T-helper 1 cell treated with Interleukin-12 subunit alpha and Interleukin-12 subunit beta and Interleukin-4 antibody, amounts not matched to agents 30 ng/mL and 1 ng/mL, for 36 hours (primary cell): Measurements from ENCODE around the gene DDAH1. TPM values are rescaled to one million over a fixed set of nuclear protein-coding genes. Genes with fewer than 3 reads are reported as not detected.

Source experiments
- intact Hi-C: fragments of 100-400 bp; cut with micrococcal nuclease; formaldehyde crosslinking; loops from one replicate; pipeline ENCODE4 v1.15.1; 2024
- total RNA-seq: library from RNA; stranded (reverse); gene quantifications from 2 replicates; pipeline ENCODE4 v1.2.3, GENCODE V29; 2022

The DDAH1 gene
- total RNA-seq, 1 donor from 2014 or later, result not detected

DNA sequence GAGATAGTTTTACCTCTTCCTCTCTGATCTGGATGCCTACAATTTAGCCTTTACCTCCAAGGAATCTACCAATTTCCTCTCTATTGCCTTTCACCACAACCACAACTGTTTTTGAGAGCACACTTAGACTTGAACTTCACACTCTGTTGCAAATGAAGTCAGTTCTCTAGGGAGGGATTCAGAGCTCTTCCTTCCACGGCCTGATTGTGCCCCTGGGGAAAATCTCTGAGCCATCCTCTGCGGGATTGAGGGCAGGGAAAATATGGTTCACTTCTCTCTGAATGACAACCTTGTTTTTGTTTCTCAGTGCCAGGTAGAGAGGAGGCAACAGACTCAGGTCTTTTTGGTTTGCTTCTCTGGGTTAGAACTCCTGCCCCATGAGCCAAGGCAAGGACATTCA, 153.1 kb downstream of the DDAH1 start:
- intact Hi-C loops, result loop anchor here (2.0 kb wide), 1 partner anchor 381 kb away; no protein-coding TSS in a partner anchor

DNA sequence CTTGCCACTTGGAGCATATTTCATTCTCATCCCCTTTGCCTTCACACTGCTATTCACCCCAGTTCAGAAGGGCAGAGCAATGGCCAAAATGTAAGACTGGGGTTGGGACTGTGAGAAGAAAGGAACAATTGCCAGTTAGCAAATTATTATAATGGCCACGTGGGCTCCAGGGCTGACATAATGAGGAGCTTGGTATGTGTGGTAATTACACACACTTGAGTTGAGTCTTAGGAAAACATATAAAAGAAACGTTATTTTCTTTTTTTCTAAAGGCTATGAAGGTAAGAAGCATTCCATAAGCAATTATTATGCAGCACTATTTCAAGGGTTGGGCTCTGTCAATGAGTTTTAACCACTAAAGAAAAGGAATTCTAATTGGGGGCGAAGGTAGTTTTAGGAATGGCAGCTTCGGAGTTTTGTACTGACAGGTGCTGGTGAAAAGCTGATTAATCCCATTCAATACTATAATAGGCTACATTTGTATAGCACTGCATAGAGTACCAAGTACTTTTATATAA, 156.1 kb downstream of the DDAH1 start:
- intact Hi-C loops, result loop anchor here (1.0 to 5.0 kb wide), 3 partner anchors 272 to 603 kb away; partner anchors contain the start of gene ZNHIT6

DNA sequence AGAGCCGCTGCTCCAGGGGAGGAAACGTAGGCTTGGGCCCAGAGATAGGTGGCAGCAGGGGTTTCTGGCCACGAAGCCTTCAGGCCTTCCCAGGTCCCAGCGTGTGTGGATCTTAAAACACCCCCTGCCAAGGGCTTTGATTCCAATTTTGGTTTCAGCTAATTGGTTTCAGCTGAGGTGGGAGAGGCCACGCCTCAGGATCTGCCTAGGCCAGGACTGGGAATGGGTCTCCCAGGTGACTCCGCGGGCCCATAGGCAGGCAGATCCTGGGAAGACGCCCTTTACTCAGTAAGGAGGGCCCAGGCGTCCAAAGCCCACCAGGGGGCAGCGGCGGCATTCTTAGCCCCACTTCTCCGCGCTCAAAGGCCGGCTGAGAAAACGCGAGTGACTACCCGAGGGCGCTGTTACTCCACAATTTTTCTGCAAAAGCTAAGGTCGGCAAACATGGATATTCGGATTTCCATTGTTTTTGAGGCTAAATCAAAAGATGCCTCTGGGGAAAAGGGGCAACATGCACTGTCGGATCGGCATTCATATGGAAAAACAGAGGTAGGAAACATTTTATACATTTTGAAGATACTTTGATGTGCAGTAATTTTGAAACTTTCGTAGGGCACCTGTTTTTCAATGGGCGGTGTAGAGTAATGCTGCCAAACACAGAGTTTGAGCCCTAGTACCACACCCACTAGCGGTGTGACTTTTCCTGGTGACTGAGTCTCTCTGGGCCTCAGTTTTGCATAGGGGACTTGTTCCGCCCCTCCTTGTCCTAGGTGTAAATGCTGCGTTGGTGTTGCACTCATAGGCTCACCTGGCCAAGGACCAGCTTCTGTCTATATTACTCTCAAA, 156.7 kb downstream of the DDAH1 start:
- intact Hi-C loops, result loop anchor here (1.0 to 5.0 kb wide), 3 partner anchors 273 to 604 kb away; partner anchors contain the start of gene ZNHIT6

DNA sequence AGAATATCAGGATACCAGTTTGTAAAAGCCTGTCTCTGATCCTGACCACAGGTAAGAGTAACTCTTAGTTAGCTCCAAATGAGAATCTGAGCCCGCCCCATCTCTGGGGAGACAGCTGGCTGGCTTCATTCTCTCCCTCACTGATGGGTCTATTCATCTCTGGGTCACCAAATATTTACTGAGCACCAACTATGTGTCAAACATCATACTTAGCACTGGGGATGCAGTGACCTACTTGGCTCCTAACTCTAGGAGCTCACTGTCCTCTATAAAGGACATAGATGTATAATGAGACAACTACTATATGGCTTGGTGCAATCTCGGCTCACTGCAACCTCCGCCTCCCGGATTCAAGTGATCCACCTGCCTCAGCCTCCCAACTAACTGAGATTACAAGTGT, 158.7 kb downstream of the DDAH1 start:
- intact Hi-C loops, result loop anchor here (5.0 kb wide), 1 partner anchor 606 kb away; no protein-coding TSS in a partner anchor

DNA sequence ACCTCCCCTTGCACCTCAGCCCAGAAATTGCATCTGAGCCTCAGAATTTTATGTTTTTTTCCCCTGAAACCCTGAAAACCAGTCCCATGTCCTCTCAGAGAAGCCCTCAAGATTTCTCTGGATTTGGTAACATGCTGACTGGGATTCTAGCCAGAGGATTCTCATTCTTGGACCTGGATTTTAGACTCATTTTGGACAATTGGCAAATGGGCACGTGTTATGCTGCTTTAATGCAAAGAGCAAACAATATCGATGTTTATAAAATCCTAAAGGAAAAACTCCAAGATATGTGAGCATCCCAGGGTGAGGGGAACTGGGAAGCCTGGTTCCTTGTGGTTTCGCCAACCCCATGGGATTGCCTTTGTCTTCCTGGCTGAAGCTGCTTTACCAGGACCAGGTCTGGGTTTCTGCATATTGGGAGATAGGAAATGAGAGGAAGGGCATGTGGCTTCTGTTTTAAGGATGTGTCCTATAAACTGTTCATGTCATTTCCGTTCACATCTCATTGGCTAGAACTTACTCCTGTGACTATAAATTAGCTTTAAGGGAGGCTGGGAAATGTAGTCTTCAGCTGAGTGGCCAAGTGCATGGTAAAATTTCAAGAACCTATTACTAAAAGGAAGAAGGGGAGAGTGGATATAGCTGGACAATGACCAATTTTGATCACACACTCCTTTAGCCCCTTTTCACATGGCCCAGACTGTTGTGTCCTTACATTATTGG, 161.4 kb downstream of the DDAH1 start:
- intact Hi-C loops, result no loop called here

DNA sequence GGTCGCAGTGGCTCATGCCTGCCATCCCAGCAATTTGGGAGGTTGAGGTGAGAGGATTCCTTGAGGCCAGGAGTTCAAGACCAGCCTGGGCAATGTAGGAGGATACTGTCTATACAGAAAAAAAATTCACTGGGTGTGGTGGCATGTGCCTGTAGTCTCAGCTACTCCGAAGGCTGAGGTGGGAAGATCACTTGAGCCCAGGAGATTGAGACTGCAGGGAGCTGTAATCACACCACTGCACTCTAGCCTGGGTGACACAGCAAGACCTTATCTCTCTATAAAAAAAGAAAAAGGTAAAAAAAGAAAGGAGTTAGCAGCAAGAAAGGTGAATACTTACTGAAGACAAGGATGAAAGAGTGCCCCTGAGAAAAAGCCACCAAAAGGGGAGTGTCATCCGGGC, 164.8 kb downstream of the DDAH1 start:
- intact Hi-C loops, result no loop called here

DNA sequence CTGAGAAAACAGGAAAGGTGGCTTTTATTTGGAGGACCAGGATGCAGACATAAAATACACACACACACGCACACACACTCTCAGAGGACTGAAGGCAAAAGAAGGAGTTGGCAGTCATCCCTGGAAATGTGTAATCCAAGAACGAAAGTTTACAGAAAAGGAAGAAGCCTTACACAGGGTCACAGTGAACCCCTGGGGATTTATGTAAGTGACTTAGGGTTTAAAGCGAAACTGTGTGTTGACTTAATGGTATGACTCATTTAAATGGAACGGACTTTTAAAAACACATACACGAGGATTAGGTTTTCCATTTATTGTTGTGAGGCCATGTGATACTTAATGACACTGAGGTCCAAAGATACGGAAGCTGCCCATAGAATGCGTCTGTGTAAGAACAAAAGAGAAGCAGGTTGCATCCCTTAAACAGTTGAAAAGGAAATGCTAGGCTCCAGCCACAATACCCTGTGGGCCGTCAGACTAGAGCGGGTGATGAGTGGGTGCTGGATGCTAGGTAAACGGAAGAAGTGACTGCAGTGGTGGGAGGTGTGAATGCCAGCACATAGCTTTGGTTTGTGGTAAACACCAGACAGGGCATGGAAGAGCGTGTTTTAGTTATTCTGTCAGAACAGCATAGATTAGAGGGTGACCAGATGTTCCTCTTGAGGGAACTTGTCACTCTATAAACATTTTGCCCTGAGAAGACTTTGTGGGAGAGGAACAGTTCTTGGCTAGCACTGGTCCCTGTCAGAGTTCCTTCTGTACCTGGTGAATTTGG, 166.9 kb downstream of the DDAH1 start:
- intact Hi-C loops, result loop anchor here (1.0 kb wide), 4 partner anchors 19 to 354 kb away; partner anchors contain the start of gene C1orf52

DNA sequence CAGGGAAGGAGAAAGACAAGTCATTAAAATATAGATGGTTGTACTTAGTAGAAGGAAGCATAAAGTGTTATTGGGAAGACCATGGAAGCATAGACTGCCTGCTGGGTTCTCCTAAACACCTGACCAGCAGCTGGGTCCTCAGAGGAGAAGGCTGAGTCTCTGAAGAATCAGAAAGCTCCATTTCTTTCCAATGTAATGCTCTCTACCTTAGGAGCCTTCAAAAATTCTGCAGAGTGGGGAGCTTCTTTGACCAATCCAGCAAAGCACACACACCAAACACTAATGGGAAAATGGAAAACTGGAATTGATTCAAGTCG, 167.5 kb downstream of the DDAH1 start:
- intact Hi-C loops, result no loop called here

DNA sequence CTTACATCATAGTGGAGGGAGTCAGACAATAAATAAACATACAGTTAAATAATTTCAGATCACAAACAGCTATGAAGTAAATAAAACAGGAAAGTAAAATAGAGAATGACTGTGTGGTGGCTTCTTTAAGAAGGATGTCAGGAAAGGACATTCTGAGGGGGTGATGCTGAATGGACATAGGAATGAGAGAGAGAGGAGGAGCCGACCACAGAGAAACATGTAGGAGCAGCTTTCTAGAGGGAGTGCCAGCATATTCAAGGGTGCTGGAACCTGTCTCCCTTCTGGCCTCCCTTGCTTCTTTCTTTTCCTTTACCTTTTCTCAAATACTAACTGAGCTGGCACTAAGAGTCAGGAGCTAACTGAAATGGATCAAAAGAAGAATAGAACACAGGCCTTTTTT, 168.0 kb downstream of the DDAH1 start:
- intact Hi-C loops, result no loop called here

DNA sequence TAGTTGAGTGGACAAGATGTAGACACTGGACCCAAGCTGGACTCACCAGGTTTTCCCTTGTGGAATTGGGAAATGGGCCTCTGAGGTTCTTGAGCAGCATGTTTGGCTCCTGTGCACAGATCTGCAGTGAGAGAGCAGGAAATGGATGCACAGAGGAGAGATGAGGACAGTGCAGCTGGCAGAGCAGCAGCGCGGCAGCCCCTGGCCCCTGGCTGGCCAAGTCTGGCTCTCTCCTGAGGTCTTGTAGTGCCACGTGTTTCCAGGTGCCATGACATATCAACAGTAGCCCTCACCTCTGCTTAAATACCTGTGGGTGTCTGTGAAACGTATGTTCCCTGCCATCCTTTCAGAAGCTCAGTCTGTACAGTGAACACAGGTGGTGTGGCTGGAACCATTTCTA, 169.3 kb downstream of the DDAH1 start:
- intact Hi-C loops, result no loop called here

DNA sequence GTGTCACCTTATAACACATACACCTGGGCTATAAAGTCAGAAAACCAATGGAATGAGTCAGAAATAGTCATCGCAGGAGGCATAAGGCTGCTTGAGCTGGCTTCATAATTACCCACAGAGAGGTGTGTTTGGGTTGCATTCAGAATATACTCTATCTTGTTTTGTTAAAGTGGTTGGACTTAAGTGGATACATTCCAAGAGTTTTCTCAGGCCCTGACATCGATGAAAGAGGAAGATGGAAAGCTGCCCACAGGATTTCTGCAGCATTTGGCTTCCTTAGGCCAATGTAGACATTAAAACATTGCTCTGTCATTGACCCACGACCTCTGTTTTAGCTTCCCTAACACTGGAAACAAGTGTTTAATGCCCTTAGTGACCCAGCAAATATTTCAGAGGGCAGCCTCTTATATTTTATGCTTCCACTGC, 169.9 kb downstream of the DDAH1 start:
- intact Hi-C loops, result no loop called here

DNA sequence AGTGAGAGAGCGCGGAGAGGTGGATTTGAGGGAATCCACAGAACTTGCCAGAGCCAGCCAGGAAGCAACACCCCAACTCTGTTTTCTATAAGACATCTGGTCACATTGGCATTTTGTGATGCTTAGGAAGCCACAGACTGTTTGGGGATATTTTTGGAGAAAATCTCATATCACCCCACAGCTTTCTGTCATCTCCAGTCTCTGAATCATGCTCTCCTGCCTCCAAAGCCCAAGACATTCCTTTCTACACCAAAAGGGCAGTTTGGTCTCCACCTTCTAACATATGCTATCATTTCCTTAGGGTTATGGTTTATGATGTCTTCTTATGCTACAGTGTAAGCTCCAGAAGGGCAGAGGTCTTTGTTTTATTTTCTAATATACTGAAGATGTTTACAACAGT, 174.1 kb downstream of the DDAH1 start:
- intact Hi-C loops, result no loop called here

DNA sequence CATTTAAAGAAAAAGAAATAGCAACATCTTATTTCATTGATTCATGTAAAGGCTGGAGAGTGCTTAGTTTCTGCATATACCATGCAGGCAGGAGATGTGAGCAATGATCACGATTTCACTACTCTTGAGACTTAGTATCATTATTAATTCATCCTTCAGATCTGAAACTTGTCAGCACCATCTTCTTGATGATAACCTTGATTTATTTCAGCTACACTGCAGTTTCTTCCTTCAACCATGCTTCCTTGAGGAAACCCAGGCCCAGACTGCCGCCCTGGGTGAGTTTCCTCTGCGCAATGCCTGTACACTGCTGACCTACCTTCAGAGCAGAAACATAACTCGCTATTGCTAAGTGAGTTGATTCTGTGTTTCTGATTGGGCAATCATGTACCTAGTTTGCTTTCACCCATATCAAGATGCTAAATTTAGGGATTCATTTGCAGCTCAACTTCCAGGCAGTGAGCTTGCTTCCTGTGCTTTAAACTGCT, 175.1 kb downstream of the DDAH1 start:
- intact Hi-C loops, result no loop called here

DNA sequence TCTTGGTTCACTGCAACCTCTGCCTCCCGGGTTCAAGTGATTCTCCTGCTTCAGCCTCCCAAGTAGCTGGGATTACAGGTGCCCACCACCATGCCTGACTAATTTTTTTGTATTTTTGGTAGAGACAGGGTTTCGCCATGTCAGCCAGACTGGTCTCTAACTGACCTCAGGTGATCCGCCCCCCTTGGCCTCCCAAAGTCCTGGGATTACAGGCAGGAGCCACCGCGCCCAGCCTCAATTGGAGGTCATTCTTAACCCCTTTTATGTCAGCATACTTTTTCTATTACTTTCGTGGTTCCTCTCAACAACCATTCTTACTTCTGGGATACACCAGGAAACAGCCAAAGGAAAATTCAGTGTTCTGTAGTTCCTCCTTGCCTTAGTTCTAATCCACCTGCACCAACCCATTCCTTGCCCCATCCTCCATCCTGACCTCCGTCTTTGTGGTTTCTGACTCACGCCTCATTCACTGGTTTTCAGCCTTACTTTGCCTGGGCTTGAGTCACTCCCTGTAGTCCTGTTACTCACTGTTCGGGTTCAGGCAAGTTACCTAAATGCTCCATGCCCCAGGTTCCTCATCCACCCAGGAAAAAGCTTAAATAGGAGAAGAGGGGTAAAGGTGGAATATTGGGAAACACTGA, 175.6 kb downstream of the DDAH1 start:
- intact Hi-C loops, result no loop called here

DNA sequence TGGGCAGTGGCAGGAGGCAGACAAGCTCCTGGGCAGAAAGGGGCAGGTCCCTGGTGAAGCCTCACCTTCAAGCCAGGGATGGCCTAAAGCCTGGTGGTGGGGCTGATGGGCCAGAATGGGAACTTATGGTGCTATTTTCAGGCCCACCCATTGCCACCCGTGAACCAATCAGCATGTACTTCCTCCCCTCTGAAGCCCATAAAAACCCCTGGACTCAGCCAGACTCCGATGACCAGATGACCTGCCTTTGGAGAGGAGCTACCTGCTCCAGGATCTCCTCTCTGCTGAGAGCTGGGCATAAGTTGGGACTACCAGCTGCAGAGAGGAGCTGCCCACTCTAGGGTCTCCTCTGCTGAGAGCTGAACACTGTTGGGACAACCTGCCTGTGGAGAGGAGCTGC, 180.8 kb downstream of the DDAH1 start:
- intact Hi-C loops, result no loop called here

DNA sequence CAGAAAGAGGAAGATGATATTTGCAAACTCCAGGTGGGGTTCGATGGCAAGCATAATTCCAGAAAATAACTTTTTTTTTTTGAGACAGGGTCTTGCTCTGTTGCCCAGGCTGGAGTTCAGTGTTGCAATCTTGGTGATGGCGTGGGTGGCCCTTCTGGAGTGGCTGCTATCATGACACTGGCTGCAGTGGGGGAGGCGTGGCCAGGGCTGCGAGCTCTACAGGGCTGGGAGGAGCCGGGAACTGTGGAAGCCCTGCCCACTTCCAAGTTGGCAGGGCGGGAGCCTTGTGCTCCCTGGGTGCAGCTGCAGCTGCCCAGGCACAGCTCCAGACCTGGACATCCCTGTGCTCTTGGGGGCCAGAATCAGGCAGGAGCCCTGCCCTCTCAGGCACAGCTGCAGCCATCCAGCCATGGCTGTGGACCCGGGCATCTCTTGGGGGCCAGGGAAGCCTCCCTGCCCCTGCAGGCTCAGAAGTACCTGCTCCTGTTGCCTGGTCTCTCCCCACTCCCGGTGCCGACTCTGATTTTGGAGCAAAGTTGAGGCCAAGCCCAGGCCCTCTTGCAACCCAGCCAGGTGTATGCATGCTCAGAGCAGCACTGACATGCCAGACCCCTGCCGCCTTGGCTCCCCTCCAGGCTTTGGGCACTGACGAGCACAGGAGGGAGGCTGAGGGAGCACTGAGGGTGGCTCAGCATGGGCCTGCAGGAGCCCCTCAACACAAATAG, 181.3 kb downstream of the DDAH1 start:
- intact Hi-C loops, result no loop called here

DNA sequence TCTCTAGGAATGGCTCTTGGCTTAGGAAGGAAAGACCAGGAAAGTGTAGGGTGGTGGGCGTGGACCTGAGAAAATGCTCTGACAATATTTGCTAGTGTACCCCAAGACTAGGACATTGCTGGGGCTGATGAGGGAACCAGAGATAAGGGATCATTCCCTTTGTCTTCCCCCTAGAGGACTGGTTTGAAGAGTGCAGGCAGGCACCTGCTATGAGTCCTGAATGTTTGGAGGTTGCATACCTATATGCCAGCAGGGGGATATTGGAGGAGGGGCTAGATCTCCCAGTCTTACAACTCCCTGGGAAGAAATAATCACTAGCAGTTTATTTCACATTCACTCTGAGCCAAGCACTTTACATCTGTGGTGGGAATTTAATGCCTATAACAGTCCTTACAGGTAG, 182.5 kb downstream of the DDAH1 start:
- intact Hi-C loops, result no loop called here

DNA sequence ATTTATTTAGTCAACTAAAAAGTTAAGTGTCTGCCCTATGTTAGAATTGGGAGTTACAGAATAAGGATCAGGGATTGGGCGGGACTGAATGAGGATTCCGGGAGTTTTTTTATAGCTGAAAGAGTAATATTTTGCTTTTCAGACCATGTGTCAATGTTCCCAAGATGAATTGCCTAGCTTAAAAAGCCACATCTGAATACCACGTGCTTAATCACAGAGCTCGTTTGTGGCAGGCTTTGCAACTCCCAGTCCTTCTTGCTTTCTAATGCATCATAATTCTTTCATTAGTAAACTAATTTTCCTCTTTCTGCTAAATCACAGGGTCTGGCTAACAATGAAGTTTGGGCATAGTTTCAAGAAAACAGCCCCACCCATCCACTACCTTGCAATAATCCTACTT, 184.3 kb downstream of the DDAH1 start:
- intact Hi-C loops, result no loop called here

DNA sequence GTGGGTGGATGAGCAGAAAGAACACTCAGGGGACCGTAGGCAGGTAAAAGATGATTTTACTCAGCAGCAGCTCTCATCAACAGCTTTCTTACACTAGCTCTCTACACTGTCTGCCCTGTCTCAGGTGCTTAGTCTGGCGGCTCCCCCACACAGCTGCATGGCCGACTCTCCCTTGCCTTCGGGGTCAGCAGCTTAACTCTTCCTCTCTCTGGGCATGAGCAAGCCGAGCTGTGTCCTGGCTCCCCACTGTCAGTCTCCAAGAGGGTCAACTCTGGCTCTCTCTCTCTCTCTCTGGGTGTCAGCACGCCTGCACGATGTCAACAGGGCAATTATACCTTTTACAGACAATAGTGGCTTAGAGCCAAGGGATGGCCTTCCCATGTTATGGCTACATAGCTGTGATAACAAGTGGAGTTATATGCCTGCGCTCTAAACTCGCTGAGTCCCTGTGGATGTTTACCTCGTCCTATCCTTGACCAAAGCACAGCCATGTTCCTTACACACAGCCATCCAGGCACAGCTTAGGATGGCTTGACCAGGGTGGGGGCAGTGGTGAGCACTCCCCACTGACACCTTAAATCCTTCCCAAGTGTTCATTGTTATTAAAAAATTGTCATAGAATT, 185.4 kb downstream of the DDAH1 start:
- intact Hi-C loops, result loop anchor here (1.0 to 10.0 kb wide), 6 partner anchors 19 to 1772 kb away; partner anchors contain the start of genes PRKACB, SAMD13 and SH3GLB1
